NOMO-1 treated with dmso at 0.1 percent for 144 hours (cell line): ENCODE measurements around the gene GPATCH2L.
A peak's percentile ranks its signal among the peaks of the same experiment; 100 is the strongest.

ENCODE experiments used
- DNase-seq: peaks from one replicate; lab custom pipeline; 2025; ENCODE audit not compliant: unreplicated experiment; lab: John Stamatoyannopoulos, UW

The GPATCH2L gene

GRCh38 chr14:76135722-76136121, 16.0 kb upstream of the GPATCH2L start:
- no peak for DNase-seq

DNA sequence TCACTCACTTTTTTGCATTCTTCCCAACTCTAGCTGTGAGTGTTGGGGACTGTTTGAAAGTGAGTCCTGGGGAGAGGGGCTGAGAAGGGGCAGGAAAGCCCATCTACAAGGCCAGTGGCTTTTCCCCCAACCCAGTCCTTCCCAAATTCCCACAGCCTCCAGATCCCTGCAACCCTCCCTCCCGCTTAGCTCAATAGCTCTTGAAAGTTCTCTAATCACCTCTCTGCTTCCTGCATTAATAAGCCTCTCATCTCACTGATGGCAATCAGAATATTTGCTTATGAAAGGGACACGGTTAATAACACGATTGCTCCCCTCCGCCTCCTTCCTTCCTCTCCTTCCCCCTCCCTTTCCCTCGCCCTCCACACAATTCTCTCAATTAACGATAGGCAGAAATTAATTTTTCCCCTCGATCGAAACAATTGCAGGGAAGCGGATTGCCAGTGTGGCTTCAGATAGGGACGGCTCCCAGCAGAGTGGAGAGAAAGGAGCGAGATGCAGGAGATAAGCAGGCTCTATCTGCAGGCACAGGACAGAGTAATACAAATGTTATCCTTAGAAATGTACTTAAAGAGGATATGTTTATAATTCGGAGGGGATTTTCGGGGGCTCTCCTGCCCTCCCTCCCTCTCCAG, 15.1 kb upstream of the GPATCH2L start:
- no peak for DNase-seq

- no peak for DNase-seq
These were observed 13.5 kb upstream of the GPATCH2L start for GRCh38 chr14:76138119-76138757.

DNA sequence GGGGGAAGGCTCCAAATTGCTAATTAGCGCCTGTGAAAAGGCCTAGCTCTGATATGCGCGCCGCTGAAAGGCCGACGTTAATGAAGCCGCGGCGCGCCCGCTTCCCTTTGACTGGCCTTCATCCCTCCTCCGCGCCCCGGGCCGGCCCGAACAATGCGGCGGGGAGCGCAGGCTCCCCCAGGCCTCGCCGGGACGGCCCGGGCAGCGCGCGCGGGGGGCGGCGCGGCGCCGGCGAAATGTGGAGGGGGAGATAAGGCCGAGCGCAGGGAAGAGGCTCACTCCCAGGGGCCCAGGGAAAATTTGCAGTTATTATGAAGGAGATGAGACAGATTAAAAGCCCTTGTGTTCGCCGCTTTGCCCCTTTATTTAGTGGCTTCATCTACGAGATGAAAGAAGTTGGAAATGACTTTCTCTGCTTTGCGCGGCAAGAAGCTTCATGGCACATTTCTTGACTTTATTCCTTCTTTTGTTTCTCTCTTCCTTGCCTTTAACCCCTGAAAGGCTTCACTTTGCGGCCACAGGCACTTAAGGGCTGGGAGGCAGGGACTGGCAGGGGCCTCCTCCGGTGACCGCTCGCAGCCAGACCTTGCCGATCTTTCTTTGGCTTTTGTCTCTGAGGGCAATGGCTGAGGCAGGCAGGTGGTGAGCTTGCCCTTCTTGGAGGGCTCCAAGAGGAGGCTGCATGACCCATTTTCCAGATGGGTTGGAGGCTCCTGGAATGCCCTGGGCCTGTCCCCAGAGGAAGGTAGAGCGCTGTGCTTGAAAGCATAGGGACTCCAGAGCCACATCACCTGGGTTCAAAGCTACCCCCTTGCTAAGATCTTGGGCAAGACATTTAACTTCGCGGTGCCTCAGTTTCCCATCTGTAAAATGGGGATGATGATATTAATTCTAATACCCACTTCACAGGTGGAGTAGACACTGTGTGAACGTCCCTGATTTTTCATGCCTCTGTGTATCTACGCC, 12.7 kb upstream of the GPATCH2L start:
- DNase-seq: no peak

DNA sequence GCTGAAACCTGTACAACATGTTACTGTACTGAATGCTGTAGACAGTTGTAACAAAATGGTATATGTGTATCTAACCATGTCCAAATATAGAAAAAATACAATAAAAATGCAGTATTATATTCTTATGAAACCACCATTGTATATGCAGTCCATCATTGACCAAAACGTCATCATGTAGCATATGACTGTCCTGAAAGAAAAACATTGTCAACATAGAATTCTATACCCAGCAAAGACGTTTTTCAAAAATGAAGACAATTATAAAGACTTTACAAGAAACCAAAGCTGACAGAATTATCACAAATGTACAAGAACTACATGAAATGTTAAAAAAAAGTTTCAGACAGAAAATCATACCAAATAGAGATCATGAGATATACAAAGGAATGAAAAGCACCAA, 8.1 kb upstream of the GPATCH2L start:
- DNase-seq: no peak

- DNase-seq: no peak
These were observed 4.7 kb upstream of the GPATCH2L start for GRCh38 chr14:76146976-76147375.

DNA sequence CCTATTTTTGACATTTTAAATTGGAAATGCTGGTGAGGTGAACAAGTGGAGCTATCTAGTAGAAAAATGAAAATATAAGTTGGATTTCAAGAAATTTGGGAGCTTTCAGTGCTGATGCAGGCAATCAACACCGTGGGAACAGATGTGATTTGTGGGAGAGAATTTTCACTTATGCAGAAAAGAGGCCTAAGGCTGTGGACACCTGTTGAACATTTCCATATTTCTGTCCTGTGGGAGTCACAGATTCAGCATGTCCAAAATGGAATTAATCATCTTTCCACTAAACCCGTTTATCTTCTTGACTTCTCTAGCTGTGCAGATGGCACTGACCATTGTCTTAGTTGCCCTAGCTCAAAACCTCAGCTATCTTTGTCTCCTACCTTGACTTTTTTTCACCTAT, 2.5 kb upstream of the GPATCH2L start:
- DNase-seq: no peak

DNA sequence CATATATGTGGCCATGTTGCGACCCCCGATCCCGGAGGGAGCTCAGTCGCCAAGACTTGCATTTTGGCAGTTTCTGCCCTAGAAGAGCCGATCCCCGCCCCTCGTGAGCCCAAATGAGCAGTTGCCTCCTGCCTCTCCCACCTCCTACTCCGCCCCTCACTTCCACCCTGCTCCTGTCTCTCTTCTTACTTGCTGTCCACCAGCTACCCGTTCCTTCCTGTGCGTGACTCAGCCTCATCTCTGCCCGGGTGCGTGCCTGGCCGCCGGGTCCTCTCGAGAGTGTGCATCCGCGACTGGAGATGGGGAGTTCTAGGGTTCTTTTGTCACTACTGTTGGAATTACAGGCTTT, 585 bp downstream of the GPATCH2L start:
- peak; percentile 89 for DNase-seq

GRCh38 chr14:76153919-76154318, 2.2 kb downstream of the GPATCH2L start:
- no peak for DNase-seq

DNA sequence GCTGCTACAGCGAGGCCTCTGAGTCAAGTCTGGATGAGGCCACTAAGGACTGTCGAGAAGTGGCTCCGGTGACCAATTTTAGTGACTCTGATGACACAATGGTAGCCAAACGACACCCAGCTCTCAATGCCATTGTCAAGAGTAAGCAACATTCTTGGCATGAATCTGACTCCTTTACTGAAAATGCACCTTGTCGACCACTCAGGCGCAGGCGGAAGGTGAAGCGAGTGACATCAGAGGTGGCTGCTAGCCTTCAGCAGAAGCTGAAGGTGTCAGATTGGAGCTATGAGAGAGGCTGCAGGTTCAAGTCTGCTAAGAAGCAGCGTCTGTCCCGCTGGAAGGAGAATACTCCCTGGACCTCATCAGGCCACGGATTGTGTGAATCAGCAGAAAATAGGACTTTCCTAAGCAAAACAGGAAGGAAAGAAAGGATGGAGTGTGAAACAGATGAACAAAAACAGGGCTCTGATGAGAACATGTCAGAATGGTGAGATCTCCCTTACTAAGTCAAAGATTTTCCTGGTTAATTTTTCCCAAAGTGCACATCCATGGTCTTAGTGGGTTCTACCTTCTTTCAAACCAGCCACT, 2.9 kb downstream of the GPATCH2L start:
- DNase-seq: no peak

DNA sequence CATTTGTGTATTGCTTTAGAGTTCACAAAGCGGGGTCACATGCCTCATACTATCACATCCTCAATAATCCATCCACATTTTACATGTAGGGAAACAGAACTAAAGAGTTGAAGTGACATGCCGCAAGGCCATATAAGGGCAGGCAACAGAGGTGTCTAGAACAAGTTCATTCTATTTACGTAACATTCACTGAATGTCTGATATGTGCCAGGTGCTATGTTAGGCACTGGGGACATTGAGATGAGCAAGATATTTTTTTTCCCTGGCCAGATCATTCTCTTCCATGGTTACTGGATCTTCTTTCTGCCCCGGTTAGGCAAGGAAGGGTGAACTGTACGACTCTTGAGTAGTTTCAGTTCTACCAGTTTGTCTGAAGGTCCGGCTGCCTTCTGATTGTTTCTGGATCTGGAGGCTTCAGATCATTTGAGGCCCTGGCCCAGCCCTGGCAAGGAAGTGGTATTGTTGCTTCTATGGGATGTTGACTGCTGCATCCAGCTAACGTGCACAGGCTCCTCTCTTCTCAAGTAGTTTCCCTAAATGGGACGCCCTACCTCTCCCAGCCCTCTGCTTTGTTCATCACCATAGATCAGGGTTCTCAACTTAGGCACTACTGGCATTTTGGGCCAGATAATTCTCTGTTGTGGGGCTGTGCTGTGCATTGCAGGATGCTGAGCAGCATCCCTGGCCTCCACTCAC, 12.1 kb downstream of the GPATCH2L start:
- DNase-seq: no peak

GRCh38 chr14:76168531-76168930, 16.8 kb downstream of the GPATCH2L start:
- no peak for DNase-seq

DNA sequence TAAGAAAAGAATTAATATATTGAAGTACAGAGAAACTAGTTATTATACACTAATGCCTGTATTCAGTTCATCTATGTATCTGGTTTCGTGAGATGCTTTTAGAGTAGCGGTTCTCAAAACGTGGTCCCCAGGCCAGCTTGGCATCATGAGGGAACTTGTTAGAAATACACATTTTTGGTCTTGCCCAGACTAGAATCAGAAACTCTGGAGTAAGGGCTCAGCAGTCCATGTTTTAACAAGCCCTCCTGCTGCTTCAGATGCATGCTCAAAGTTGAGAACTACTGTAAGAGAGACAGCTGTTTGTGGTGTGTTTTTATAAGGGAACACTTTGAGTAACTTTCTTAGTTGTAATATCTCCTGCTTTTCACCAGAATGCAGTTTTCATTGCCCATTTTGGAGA, 18.1 kb downstream of the GPATCH2L start:
- no peak for DNase-seq

DNA sequence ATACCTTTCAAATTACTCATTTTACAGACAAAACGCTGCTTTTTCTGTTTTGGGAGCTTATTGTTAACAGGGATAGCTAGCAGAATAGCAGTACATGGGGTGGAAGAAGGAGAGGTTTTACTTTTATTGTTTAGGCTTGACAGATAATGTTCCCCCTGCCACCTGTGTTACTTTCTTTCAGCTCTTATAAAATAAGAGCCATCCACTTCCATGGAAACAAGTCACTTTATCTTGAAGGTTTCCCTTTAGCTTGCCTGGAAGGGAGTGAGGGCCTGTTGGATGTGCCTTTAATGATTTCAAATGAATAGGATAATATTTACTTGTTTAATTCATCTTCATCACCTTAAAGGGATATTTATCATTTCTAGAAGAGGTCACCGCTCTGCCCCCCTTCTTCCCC, 23.3 kb downstream of the GPATCH2L start:
- no peak for DNase-seq

- no peak for DNase-seq
These were observed 24.2 kb downstream of the GPATCH2L start for GRCh38 chr14:76175942-76176341.

DNA sequence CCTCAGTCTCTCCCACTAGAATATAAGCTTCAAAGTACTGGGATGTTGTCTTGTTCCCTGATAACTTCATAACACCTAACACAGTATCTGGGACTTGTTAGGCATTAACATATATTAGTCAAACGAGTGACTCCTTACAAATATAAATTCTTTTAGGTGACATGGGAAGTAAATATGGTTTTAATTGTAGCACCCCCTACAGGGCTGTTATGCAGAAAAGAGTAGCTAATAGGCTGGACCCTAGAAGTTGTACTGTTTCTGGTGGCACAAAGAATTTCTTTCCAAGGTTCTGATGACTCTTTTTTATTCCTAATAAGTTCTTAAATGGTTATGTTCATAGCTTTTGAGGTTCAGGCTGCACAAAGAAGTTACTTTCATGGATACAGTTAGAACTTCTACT, 29.8 kb downstream of the GPATCH2L start:
- no peak for DNase-seq

- DNase-seq: no peak
These were observed 34.7 kb downstream of the GPATCH2L start for GRCh38 chr14:76186308-76187027.

DNA sequence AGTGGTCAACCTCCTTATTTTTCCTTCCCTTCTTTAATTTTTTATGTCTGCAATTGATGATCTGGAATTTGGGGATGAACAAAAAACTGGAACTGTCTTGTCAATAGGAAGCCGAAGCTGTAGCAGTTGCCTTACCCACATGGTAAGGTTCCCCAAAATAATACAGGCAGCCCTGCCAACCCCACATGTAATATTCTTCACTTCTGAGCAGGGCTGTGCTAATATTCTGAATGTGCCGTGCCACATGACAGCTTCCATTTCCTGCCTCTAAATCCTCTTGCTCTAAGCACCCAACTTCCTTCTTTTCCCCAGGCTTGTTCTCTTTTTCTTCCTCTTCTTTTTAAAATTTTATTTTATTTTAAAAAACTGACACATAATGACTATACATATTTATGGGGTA, 39.6 kb downstream of the GPATCH2L start:
- DNase-seq: peak; percentile 74

DNA sequence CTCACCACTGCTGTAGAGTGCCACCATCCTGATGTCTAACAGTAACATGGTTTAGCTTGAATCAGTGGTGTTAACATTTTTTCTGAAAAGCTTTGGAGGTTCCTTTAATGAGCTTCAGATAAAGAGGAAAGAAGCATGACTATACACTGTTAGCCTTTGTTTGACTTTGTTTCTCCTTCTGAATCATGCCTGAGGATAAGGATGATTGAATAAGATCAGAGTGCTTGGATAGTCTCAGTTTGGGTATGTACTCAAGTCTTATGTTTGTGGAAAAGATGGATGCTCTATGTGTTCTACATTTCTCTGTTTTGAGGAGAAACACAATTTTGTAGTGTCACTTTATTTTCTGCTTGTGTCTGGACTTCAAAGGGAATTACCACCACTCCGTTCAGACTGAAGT, 42.0 kb downstream of the GPATCH2L start:
- DNase-seq: no peak

DNA sequence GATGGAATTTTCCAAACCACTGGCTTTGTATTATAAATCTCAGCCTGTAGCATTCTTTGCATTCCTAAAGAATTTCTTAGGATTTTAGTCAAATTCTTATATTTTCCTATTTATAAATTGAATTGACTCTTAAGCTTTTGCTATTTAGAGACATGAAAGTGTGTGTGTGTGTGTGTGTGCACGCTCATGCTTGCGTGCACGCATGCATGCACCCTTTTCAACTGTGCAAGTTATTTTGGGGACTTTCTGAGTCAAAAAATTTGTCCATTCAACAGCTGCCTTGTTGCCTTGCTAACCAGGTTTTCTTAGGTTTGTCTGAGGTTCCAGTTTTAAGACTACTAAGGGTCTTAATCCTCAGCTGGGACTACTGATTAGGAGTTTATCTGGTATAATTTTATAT, 42.6 kb downstream of the GPATCH2L start:
- no peak for DNase-seq
